UCSD-AML1 (cell line): ENCODE data around the gene KCNH5.

ENCODE experiments used
- DNase-seq: peaks from one replicate; lab custom pipeline; 2025; ENCODE audit not compliant: unreplicated experiment; lab: John Stamatoyannopoulos, UW

The KCNH5 gene

DNA sequence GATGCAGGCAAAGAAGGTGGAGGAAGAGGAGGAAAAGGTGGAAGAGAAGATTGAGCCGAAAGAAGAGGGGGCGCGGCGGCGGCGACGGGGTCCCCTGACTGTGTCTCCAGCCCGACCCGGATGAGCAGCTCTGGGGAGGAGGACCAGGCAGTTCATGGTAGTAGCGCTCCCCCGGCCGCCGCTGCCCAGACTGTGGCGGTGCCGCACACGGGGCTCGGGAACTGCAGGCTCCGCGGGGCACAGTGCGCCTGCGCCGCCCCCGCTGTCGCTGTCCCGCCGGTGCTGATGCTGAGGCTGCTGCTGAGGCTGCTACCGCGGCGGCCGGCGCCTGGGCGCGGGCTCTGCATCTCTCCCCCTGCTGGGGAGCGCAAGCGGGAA is at the start of gene KCNH5:
Gene KCNH5, minus strand, starts transcription at position 225 of the 378 bp plus-strand sequence. CDS start 272 bp downstream, outside the sequence.
- no peak for DNase-seq

DNA sequence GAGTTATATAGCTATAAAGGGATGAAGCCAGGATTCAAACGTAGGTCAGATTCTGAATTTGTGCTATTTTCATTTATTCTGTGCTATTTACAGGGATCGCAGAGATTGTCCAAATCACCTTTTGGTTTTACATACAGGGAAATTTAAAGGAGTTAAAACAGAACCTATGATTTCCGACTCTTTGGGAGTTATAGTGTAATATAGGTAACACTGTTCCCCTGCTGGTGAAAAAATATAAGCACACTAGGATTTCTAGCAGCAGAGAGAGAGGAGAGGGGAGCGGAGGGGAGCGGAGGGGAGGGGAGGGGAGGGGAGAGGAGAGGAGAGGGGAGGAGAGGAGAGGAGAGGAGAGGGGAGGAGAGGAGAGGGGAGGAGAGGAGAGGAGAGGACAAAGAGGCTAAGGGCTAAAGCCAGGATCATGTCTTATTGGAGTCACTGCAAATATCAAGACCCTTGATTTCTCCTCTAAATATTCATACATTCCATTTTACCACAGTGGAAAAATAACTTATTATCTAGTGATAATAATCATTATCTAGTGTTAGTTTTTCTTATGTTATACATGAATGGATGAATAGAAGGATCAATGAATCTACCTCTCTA is 46.2 kb upstream of the KCNH5 start:
- no peak for DNase-seq

GRCh38 chr14:63088865-63089264 is 43.6 kb upstream of the KCNH5 start:
- DNase-seq, result no peak

GRCh38 chr14:63078569-63078968 is 33.3 kb upstream of the KCNH5 start:
- no peak for DNase-seq

GRCh38 chr14:63076488-63076887 is 31.2 kb upstream of the KCNH5 start:
- DNase-seq, result no peak

DNA sequence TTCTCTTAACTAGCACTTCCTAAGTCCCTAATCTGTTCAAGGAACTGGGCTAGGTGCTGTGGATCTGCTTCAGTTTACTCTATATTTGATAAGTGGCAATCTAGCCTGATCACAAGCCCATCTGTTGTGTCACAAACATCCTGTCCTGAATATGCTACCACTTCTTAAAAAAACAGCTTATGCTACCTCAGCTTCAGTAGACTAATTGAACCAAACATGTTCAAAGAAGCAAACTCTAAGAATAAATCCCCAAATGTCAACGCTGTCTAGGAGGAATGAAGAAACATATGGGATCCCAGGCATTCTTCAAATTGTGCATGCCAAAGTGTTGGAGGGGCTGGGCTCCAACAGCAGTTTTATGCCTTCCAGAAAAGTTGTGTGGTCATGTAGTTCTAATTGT is 10.4 kb upstream of the KCNH5 start:
- no peak for DNase-seq

DNA sequence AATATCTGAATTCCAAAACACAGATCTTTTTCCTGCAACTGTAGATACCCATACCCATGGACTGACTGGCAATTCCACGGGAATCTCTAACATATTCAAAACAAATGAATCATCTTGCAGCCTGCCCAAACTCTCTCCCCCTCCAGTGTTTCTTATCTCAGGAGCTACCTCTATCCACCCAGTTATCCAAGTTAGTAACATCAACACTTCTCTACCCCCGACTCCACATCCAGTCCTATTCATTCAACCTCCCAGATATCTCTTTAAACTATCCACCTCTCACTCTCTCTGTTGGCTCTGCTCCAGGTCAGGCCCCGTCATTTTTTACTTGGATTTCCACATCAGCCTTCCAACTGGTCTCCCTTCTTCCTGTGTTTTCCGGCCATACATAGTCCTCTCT is 6.7 kb upstream of the KCNH5 start:
- no peak for DNase-seq

GRCh38 chr14:63051301-63051700 is 6.0 kb upstream of the KCNH5 start:
- no peak for DNase-seq

DNA sequence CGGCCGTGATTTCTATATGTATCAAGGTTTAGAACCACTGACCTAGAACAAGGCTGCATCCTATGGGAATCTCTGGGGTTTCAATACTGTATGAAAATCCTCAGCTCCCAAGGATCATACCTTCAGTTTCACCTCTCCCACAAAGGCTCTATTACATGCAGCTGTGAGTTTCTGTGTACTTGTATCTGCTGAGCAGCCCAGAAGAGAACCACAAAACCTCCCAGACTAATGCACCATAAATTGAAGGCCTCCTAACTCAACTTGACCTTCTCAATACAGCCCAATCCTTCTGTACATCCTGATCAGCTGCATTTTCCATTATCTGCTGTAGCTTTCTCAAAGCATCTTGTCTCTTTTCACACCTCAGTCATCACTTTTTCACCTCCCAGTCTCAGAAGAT is 5.4 kb upstream of the KCNH5 start:
- DNase-seq, result no peak

- no peak for DNase-seq
Measured at GRCh38 chr14:63046339-63047268, 1.3 kb upstream of the KCNH5 start.

GRCh38 chr14:63045612-63046320 is 508 bp upstream of the KCNH5 start:
- no peak for DNase-seq

DNA sequence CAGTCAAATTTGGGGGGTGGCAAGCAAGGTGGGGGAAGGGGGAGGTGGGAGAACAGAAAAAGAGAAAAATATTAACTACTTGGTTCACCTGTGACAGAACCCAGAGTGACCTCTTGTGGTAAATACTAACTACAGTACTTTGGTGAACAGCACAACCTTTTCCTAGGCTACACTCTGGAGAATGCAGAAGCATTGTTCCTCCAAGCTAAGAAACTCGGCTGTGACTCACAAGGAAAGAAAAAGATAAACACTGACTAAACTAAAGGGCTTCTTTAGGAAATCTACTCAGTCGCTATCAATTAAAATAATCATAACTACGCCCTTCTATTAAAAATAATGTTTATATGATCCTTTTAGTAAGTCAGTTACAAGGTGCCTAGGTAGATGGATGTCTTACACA is 5.4 kb downstream of the KCNH5 start:
- no peak for DNase-seq

GRCh38 chr14:63032641-63033040 is 12.6 kb downstream of the KCNH5 start:
- no peak for DNase-seq

DNA sequence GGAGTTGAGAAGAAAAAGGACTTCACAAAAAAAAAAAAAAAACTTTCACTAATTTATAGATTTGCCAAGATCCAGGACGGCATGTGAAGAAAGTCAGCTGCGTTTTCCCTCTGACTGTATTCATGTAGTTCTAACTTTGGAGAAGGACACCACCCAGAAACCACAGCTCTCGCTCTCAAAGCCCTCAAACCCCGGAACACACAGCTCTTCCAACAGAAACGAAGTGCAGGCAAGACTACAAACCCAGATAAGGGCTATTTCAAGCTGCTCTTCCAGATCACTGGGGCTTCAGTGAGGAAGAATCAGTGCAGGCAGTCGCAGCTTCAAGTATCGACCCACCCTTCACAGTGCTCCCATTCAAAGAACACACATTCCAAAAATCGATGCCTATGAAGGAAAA is 13.2 kb downstream of the KCNH5 start:
- DNase-seq, result no peak

DNA sequence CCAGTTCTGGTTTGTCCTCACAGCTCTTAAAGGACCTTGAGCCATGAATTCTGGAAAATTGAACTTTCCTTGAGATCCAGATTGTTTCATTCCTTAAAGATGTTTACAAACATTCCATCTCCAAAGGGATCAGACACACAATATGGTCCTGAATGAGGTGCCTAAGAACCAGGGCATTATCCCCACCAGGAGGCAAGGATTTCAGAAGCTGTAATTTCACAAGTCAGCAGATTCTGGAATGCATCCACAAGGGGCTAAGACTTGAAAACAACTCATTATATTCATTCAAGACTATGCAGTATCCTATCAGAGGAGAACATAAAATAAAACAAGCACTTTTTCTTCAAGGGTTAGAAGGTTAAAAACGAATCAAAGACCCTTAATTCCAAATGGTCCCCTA is 15.1 kb downstream of the KCNH5 start:
- no peak for DNase-seq

DNA sequence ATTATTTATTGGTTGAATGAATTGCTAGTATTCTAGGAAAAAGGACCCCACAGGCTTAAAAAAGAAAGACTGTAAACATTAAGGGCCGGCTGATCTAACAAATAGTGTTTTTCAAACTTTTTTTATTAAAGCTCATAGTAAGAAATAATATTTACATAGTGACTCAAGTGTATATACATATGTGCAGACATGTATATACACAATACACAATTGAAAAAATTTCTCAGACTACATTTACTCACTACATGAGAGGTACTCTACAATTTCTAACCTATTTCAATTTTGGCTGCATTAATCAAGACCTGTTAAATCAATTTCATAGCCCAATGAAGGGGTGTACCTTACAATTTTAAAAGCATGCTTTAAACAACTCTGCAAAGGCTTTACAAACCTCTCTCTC is 17.5 kb downstream of the KCNH5 start:
- DNase-seq, result no peak

DNA sequence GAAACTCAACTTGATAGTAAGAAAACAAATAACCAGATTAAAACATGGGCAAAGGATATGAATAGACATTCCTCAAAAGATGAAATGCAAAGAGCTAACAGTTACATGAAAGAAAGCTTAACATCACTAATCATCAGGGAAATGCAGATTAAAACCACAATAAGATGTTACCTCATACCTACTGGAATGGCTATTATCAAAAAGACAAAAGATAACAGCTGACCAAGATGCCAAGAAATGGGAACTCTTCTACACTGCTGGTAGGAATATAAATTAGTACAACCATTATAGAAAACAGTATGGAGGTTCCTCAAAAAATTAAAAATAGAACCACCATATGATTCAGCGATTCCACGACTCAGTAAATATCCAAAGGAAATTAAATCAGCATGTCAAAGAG is 18.8 kb downstream of the KCNH5 start:
- DNase-seq, result no peak

DNA sequence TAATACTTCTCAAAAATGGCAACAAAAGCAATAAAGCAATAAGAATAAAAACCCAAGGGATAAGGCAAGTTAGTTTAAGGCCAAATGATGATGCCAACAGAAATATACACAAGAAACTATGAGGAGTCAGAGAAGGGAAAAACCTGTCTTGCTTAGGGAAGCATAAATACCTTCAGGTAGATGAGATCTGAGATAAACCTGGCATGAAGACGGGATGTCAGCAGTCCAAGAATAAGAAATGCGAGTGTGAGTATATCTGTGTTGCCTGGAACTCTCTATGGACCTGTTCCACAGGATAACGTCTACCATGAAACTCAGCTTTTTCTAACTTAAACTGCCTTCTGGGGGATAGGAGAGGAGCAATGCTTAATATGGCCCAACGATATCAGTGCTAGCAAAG is 30.6 kb downstream of the KCNH5 start:
- no peak for DNase-seq

- DNase-seq, result no peak
Measured at GRCh38 chr14:63012171-63012570, 33.1 kb downstream of the KCNH5 start.

GRCh38 chr14:63011623-63012022 is 33.6 kb downstream of the KCNH5 start:
- no peak for DNase-seq

GRCh38 chr14:63009495-63009894 is 35.8 kb downstream of the KCNH5 start:
- no peak for DNase-seq

GRCh38 chr14:63006531-63006930 is 38.7 kb downstream of the KCNH5 start:
- no peak for DNase-seq
